ENCODE results near the gene NCAPG2. TPM values are rescaled to one million over a fixed set of nuclear protein-coding genes. Genes with fewer than 3 reads are reported as not detected.

The NCAPG2 gene
- polyA plus RNA-seq, 1 donor (not counting 4 experiments of a cell fraction or from before 2014, with no cell fraction given), result 16.5 TPM

DNA sequence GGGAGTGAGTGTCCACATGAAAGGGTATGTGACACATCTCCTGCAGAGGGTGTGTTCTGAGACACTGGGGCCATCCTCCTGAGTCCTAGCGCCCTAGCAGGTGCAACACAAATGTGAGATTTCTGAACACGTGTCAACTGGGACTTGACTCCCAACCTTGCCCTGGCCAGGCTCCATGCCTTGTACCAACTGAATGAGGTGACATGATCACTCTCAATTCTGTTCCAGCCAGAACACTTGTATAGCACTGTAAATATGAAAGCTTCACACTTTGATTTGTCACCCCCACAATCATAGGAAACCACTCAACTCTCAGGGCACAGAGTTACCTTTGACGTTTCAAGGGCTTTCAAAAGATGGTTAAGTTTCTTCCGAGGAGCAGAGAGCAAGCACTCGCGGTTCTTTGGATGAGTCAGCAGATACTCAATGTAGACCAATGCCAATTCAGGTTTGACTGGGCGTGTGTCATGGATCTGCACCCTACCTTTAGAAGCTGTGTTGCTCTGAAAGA lies 48.6 kb downstream of the NCAPG2 start:
- dilution Hi-C loops (cut with MboI; ENCODE audit: extremely low pct_ligation_motif_present, low sequenced_read_pairs), result no loop called here
- Histone ChIP-seq H3K4me1 (ENCODE audit: control insufficient read depth, extremely low read depth, insufficient read depth, low read length) (no peaks in the 10 kb centered on the region), H3K4me2 (ENCODE audit: control insufficient read depth, extremely low read depth, insufficient read depth, low read depth, low read length) (no peak overlapping the region), H3K9me3 (ENCODE audit: control insufficient read depth, low read depth, low read length) (no peaks in the 10 kb centered on the region), H3K36me3 (ENCODE audit: control insufficient read depth in 2 of 2, extremely low read depth in 1 of 2, insufficient read depth in 2 of 2, low read length in 2 of 2) (peaks cover 1 to 18% of the 10 kb centered on the region in 2 experiments), H3K9ac (ENCODE audit: control insufficient read depth, extremely low read depth, insufficient read depth, low read length) (no peak overlapping the region), H2AFZ (ENCODE audit: control insufficient read depth, low read length) (no peak overlapping the region), H3K27ac (ENCODE audit: control insufficient read depth, insufficient read depth, low read length) (no peak overlapping the region), H3K79me2 (ENCODE audit: control insufficient read depth, insufficient read depth, low read length) (no peaks in the 10 kb centered on the region), H3K27me3 (ENCODE audit: control insufficient read depth, extremely low read depth, insufficient read depth, low read length) (no peaks in the 10 kb centered on the region), H3K9me1 (ENCODE audit: control insufficient read depth, extremely low read depth, insufficient read depth, low read length) (no peaks in the 10 kb centered on the region), H3K4me3 (ENCODE audit: control insufficient read depth in 2 of 3, extremely low read depth in 1 of 3, insufficient read depth in 2 of 3, low read depth in 1 of 3, low read length in 3 of 3) (no peak overlapping the region), H4K20me1 (ENCODE audit: control insufficient read depth, extremely low read depth, insufficient read depth, low read length) (no peaks in the 10 kb centered on the region)
- no peak for DNase-seq (ENCODE audit: low read depth, low spot score)
- FAIRE-seq, result no peak
- TF ChIP-seq CTCF (optimal IDR thresholded peaks at IDR 0.05 in 1 of 3, IDR thresholded peaks at IDR 0.05 in 1 of 3, conservative IDR thresholded peaks at IDR 0.05 in 1 of 3; ENCODE audit: extremely low read depth in 1 of 3, insufficient read depth in 2 of 3, low read length in 3 of 3) (no peak), EZH2 (IDR thresholded peaks at IDR 0.05; ENCODE audit: low read length) (no peak)

DNA sequence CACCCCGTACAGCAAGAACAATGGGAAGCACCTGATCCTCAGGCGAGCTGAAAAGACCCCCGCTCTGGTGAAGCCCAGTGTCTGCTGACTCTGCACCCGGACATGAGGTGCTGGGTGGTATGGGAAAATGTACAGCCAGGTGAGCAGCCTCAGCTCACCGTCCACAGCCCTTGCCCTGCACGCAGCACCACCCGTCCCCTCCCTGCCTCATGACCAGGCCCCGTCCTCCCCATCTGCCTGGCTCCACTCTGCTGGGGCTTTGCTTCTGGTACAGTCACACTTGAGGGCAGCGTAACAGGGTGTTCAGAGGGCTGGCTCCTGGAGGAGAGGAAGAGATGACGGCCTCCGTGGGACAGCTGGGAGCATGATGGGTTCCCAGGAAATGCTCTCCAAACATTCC lies 49.1 kb downstream of the NCAPG2 start:
- peaks cover 1 to 18% of the 10 kb centered on the region in 2 experiments for H3K36me3 ChIP-seq (ENCODE audit: control insufficient read depth in 2 of 2, extremely low read depth in 1 of 2, insufficient read depth in 2 of 2, low read length in 2 of 2)
- TF ChIP-seq CTCF (optimal IDR thresholded peaks at IDR 0.05 in 1 of 3, IDR thresholded peaks at IDR 0.05 in 1 of 3, conservative IDR thresholded peaks at IDR 0.05 in 1 of 3; ENCODE audit: extremely low read depth in 1 of 3, insufficient read depth in 2 of 3, low read length in 3 of 3) (no peak), EZH2 (IDR thresholded peaks at IDR 0.05; ENCODE audit: low read length) (no peak)
- H4K20me1 ChIP-seq (ENCODE audit: control insufficient read depth, extremely low read depth, insufficient read depth, low read length), result no peaks in the 10 kb centered on the region
- H3K4me2 ChIP-seq (ENCODE audit: control insufficient read depth, extremely low read depth, insufficient read depth, low read depth, low read length), result no peak overlapping the region
- H3K4me1 ChIP-seq (ENCODE audit: control insufficient read depth, extremely low read depth, insufficient read depth, low read length), result no peaks in the 10 kb centered on the region
- no peak overlapping the region for H3K27ac ChIP-seq (ENCODE audit: control insufficient read depth, insufficient read depth, low read length)
- H3K4me3 ChIP-seq (ENCODE audit: control insufficient read depth in 2 of 3, extremely low read depth in 1 of 3, insufficient read depth in 2 of 3, low read depth in 1 of 3, low read length in 3 of 3), result no peak overlapping the region
- no peaks in the 10 kb centered on the region for H3K79me2 ChIP-seq (ENCODE audit: control insufficient read depth, insufficient read depth, low read length)
- H2AFZ ChIP-seq (ENCODE audit: control insufficient read depth, low read length), result no peak overlapping the region
- H3K9me1 ChIP-seq (ENCODE audit: control insufficient read depth, extremely low read depth, insufficient read depth, low read length), result no peaks in the 10 kb centered on the region
- no peak overlapping the region for H3K9ac ChIP-seq (ENCODE audit: control insufficient read depth, extremely low read depth, insufficient read depth, low read length)
- H3K27me3 ChIP-seq (ENCODE audit: control insufficient read depth, extremely low read depth, insufficient read depth, low read length), result no peaks in the 10 kb centered on the region
- no peaks in the 10 kb centered on the region for H3K9me3 ChIP-seq (ENCODE audit: control insufficient read depth, low read depth, low read length)
- FAIRE-seq (no peak), DNase-seq (ENCODE audit: low read depth, low spot score) (no peak)
- dilution Hi-C loops (cut with MboI; ENCODE audit: extremely low pct_ligation_motif_present, low sequenced_read_pairs), result no loop called here

Measured in keratinocyte (primary cell).